HepG2 (cell line): ENCODE measurements around the gene HHIPL1. TPM values are rescaled to one million over a fixed set of nuclear protein-coding genes. Genes with fewer than 3 reads are reported as not detected.

Experiments
- ATAC-seq: fragments of 200-7000 bp; cut with Tn5 transposase; 3 replicates; pipeline ENCODE4 v1.9.1; 2020; ENCODE audit warnings: mild to moderate bottlenecking, moderate library complexity
- BruUV-seq: library from RNA; stranded (reverse); fragments of 400-500 nt; replicated peaks from 2 replicates; lab custom pipeline; 2021; lab: Mats Ljungman, UMichigan
- CTCF ChIA-PET: fragments of 300-600 bp; formaldehyde crosslinking; extraction: SDS; loops from one replicate; lab custom pipeline; 2021; ENCODE audit warnings: low total read pairs, inconsistent platforms, low intra/inter-chr PET ratio; lab: Yijun Ruan, JAX
- POLR2A ChIA-PET: fragments of 350-600 bp; sonication (Branson Sonifier 250); formaldehyde crosslinking; loops from one replicate; lab custom pipeline; 2020; ENCODE audit warnings: antibody characterized with exemption, inconsistent platforms; lab: Yijun Ruan, JAX
- DNase-seq: peaks from one replicate; pipeline ENCODE4 v3.0.0-alpha.2; 2015; ENCODE audit warnings: low spot score
- FAIRE-seq: peaks from 3 replicates; lab custom pipeline; 2011; peaks lifted over from hg19 to GRCh38; lab: Jason Lieb, UNC
- H2AFZ ChIP-seq: one replicate; pipeline ENCODE4 v1.6.1; 2011; ENCODE audit warnings: low read length, inconsistent platforms
- H3K27ac ChIP-seq: fragments of 300-600 bp; 3 replicates; pipeline ENCODE4 v1.8.0; 2011; ENCODE audit warnings: mixed run types, mild to moderate bottlenecking, mixed read lengths, low read length, inconsistent platforms; ENCODE audit not compliant: insufficient read depth; ENCODE audit errors: extremely low read length
- H3K27me3 ChIP-seq, 2 experiments: fragments of 200-600 bp in 1 of 2; 2 replicates in 1 of 2; 3 replicates in 1 of 2; pipeline versions ENCODE4 v1.6.0 to v1.8.0; 2011; ENCODE audit warnings: low read length in 2 of 2, mild to moderate bottlenecking in 2 of 2, moderate library complexity in 2 of 2, inconsistent platforms in 1 of 2; ENCODE audit not compliant: insufficient read depth in 2 of 2, control insufficient read depth in 1 of 2
- H3K36me3 ChIP-seq, 2 experiments: fragments of 200-600 bp in 1 of 2; replicated peaks in 1 of 2; 2 replicates in 1 of 2; 3 replicates in 1 of 2; pipeline versions ENCODE4 v1.5.1 to v1.8.0; 2011; ENCODE audit warnings: low read length in 2 of 2, inconsistent platforms in 1 of 2; ENCODE audit not compliant: insufficient read depth in 2 of 2, control insufficient read depth in 1 of 2
- H3K4me1 ChIP-seq: 2 replicates; pipeline ENCODE4 v1.5.1; 2012; ENCODE audit warnings: low read length, inconsistent platforms; ENCODE audit not compliant: insufficient read depth
- H3K4me2 ChIP-seq: 2 replicates; pipeline ENCODE4 v1.6.0; 2011; ENCODE audit warnings: low read depth, low read length, inconsistent platforms
- H3K4me3 ChIP-seq, 3 experiments: fragments of 200-600 bp in 1 of 3; sonication (generic), shearing (Covaris generic) in 1 of 3; replicated peaks in 1 of 3; 2 replicates each; pipeline ENCODE4 v1.5.1; 2011 to 2016; ENCODE audit warnings: low read length in 3 of 3, inconsistent platforms in 2 of 3, low read depth in 2 of 3, mild to moderate bottlenecking in 2 of 3, control low read depth in 1 of 3, mixed read lengths in 1 of 3; ENCODE audit not compliant: insufficient read depth in 1 of 3
- H3K79me2 ChIP-seq: one replicate; pipeline ENCODE4 v1.6.1; 2011; ENCODE audit warnings: low read length, inconsistent platforms; ENCODE audit not compliant: insufficient read depth
- H3K9ac ChIP-seq: 2 replicates; pipeline ENCODE4 v1.6.0; 2011; ENCODE audit warnings: mild to moderate bottlenecking, low read depth, low read length, inconsistent platforms; ENCODE audit not compliant: insufficient read depth
- H3K9me3 ChIP-seq: 2 replicates; pipeline ENCODE4 v1.5.1; 2012; ENCODE audit warnings: mild to moderate bottlenecking, low read length
- H4K20me1 ChIP-seq: 2 replicates; pipeline ENCODE4 v1.6.0; 2011; ENCODE audit warnings: inconsistent platforms, mild to moderate bottlenecking, low read length, moderate library complexity; ENCODE audit not compliant: insufficient read depth
- CAMTA2 ChIP-seq: sonication (generic); formaldehyde crosslinking; IDR thresholded peaks from 2 replicates; pipeline ENCODE4 v1.4.0; 2020; ENCODE audit warnings: mild to moderate bottlenecking, missing genetic modification reagents, borderline replicate concordance
- CSRNP2 ChIP-seq: sonication (generic); formaldehyde crosslinking; conservative IDR thresholded peaks from 2 replicates; pipeline ENCODE4 v1.8.0; 2022; ENCODE audit warnings: low read depth, missing genetic modification reagents
- ELF1 ChIP-seq: sonication (generic); formaldehyde crosslinking; IDR thresholded peaks from 2 replicates; pipeline ENCODE4 v1.4.0; 2020; ENCODE audit warnings: missing genetic modification reagents
- GATA4 ChIP-seq: sonication (generic); IDR thresholded peaks from 2 replicates; pipeline ENCODE4 v1.6.1; 2016; ENCODE audit warnings: antibody characterized with exemption, low read depth, borderline replicate concordance
- HCFC1 ChIP-seq: fragments of 150-350 bp; IDR thresholded peaks from 2 replicates; pipeline ENCODE4 v1.6.1; 2014; ENCODE audit warnings: low read depth, low read length
- MBNL3 ChIP-seq: fragments of 250-450 bp; sonication (Bioruptor Pico); conservative IDR thresholded peaks from 2 replicates; pipeline ENCODE4 v1.8.0; 2022; ENCODE audit warnings: mild to moderate bottlenecking, inconsistent platforms
- NFIC ChIP-seq: IDR thresholded peaks from 2 replicates; pipeline ENCODE4 v1.6.1; 2012; ENCODE audit warnings: mild to moderate bottlenecking, low read length, inconsistent platforms
- NR2F2 ChIP-seq: IDR thresholded peaks from 2 replicates; pipeline ENCODE4 v1.6.1; 2012; ENCODE audit warnings: low read depth, inconsistent platforms, borderline replicate concordance
- ONECUT2 ChIP-seq: sonication (generic); formaldehyde crosslinking; IDR thresholded peaks from 2 replicates; pipeline ENCODE4 v1.4.0; 2020; ENCODE audit warnings: missing genetic modification reagents
- TBP ChIP-seq: sonication (generic); formaldehyde crosslinking; IDR thresholded peaks from 2 replicates; pipeline ENCODE4 v1.5.0; 2020; ENCODE audit warnings: missing genetic modification reagents
- TBX3 ChIP-seq: fragments of 450-650 bp; IDR thresholded peaks from 2 replicates; pipeline ENCODE4 v1.6.1; 2017; ENCODE audit warnings: antibody characterized with exemption, mild to moderate bottlenecking, inconsistent platforms, borderline replicate concordance
- ZNF224 ChIP-seq: sonication (generic); formaldehyde crosslinking; IDR thresholded peaks from 2 replicates; pipeline ENCODE4 v1.5.0; 2020; ENCODE audit warnings: mild to moderate bottlenecking, missing genetic modification reagents
- ZNF253 ChIP-seq: sonication (generic); formaldehyde crosslinking; IDR thresholded peaks from 2 replicates; pipeline ENCODE4 v1.8.0; 2022; ENCODE audit warnings: mild to moderate bottlenecking, missing genetic modification reagents, borderline replicate concordance
- ZNF362 ChIP-seq: sonication (generic); formaldehyde crosslinking; IDR thresholded peaks from 2 replicates; pipeline ENCODE4 v1.4.0; 2020; ENCODE audit warnings: missing genetic modification reagents, mild to moderate bottlenecking, borderline replicate concordance
- ZNF543 ChIP-seq: sonication (generic); formaldehyde crosslinking; IDR thresholded peaks from 2 replicates; pipeline ENCODE4 v1.4.0; 2020; ENCODE audit warnings: mild to moderate bottlenecking, missing genetic modification reagents
- ZNF589 ChIP-seq: sonication (generic); formaldehyde crosslinking; conservative IDR thresholded peaks from 2 replicates; pipeline ENCODE4 v1.8.0; 2022; ENCODE audit warnings: mild to moderate bottlenecking, moderate library complexity, missing genetic modification reagents
- ZNF678 ChIP-seq: sonication (generic); formaldehyde crosslinking; IDR thresholded peaks from 2 replicates; pipeline ENCODE4 v1.4.0; 2020; ENCODE audit warnings: mild to moderate bottlenecking, missing genetic modification reagents
- ZNF766 ChIP-seq: sonication (generic); formaldehyde crosslinking; IDR thresholded peaks from 2 replicates; pipeline ENCODE4 v1.5.0; 2020; ENCODE audit warnings: missing genetic modification reagents, borderline replicate concordance
- WGBS: methylation state at CpG from one replicate; pipeline ENCODE4 v1.1.6; 2017; ENCODE audit warnings: low lambda C conversion rate; 5-methylcytosine and 5-hydroxymethylcytosine counted together
- in situ Hi-C: cut with HindIII; loops from 2 replicates; pipeline ENCODE4 v1.10.0; 2017; ENCODE audit warnings: low pct_unique_long_range_greater_than_20kb; ENCODE audit not compliant: extremely low pct_ligation_motif_present
- intact Hi-C: fragments of 100-400 bp; cut with micrococcal nuclease; formaldehyde crosslinking; loops from one replicate; pipeline ENCODE4 v1.10.0; 2022; ENCODE audit not compliant: unreplicated experiment
- polyA plus RNA-seq, 8 experiments: library from polyadenylated mRNA; depleted of rRNA in 3 of 8; stranded (reverse) in 7 of 8; unstranded in 1 of 8; fragments of >200 nt; fragmentation: Illumina TruSeq in 4 of 8; extraction: Trizol in 4 of 8; gene quantifications; 2 replicates each; pipeline versions ENCODE4 v1.2.1 to v1.2.3, GENCODE V29; 2011 to 2016; ENCODE audit warnings: low read depth in 4 of 8, missing spikeins in 1 of 8, mixed read lengths in 1 of 8; ENCODE audit not compliant: insufficient read depth in 1 of 8
- total RNA-seq, 5 experiments: library from RNA; depleted of rRNA; stranded (reverse); fragments of >200 nt; fragmentation: Illumina TruSeq; extraction: Trizol; gene quantifications; 2 replicates each; pipeline ENCODE4 v1.2.3, GENCODE V29; 2016; ENCODE audit warnings: low read depth in 1 of 5

Gene HHIPL1
- total and polyA plus RNA-seq, 2 of the 13 experiments (the other 11 are each of a cell fraction or from before 2014, with no cell fraction given): not detected

- Histone ChIP-seq H3K4me3 (no peak overlapping the region), H3K9me3 (no peaks in the 10 kb centered on the region)
- TF ChIP-seq CSRNP2 (CRISPR knock-in tag): no peak
- TF ChIP-seq, all 625 proteins: peak for 0
- Histone ChIP-seq H3K9ac (no peak overlapping the region), H4K20me1 (no peaks in the 10 kb centered on the region), H2AFZ (no peak overlapping the region), H3K27ac (no peak overlapping the region), H3K4me2 (no peak overlapping the region), H3K27me3 (peaks cover 0 to 13% of the 10 kb centered on the region in 2 experiments; a peak in 2 of 5 replicates), H3K36me3 (no peaks in the 10 kb centered on the region), H3K79me2 (no peaks in the 10 kb centered on the region), H3K4me1 (peaks cover 16% of the 10 kb centered on the region)
- 35% methylated on average over 11 of the region's 11 CpGs for WGBS
- ChIA-PET POLR2A (no interaction called here), CTCF (no interaction called here)
- no peak for ATAC-seq
- FAIRE-seq: no peak
- in situ Hi-C loops: no loop called here
- no TSS peak for BruUV-seq
- no peak for DNase-seq
- intact Hi-C loops: no loop called here
Measured at GRCh38 chr14:99685151-99685591, 40.2 kb downstream of the HHIPL1 start.

- in situ Hi-C loops: no loop called here
- H2AFZ ChIP-seq: no peak overlapping the region
- no peaks in the 10 kb centered on the region for H3K79me2 ChIP-seq
- BruUV-seq: no TSS peak
- ATAC-seq (no peak), FAIRE-seq (no peak), DNase-seq (no peak)
- H3K4me1 ChIP-seq: peaks cover 16% of the 10 kb centered on the region
- no peaks in the 10 kb centered on the region for H3K9me3 ChIP-seq
- CTCF ChIA-PET: no interaction called here
- peaks cover 0 to 13% of the 10 kb centered on the region in 2 experiments; a peak in 2 of 5 replicates for H3K27me3 ChIP-seq
- no peak overlapping the region for H3K9ac ChIP-seq
- H3K4me2 ChIP-seq: no peak overlapping the region
- POLR2A ChIA-PET: no interaction called here
- WGBS: 11% methylated on average over 1 of the region's 1 CpG
- H3K27ac ChIP-seq: no peak overlapping the region
- no peaks in the 10 kb centered on the region for H3K36me3 ChIP-seq
- H3K4me3 ChIP-seq: no peak overlapping the region
- intact Hi-C loops: no loop called here
- no peaks in the 10 kb centered on the region for H4K20me1 ChIP-seq
- TF ChIP-seq ZNF766 (CRISPR knock-in tag) (no peak), TBP (no peak), ELF1 (CRISPR knock-in tag) (no peak), TBX3 (no peak), ZNF678 (CRISPR knock-in tag) (no peak), ONECUT2 (CRISPR knock-in tag) (no peak), NR2F2 (no peak), ZNF589 (no peak), NFIC (no peak), MBNL3 (CRISPR knock-in tag) (no peak), ZNF543 (CRISPR knock-in tag) (no peak), CAMTA2 (no peak), ZNF362 (CRISPR knock-in tag) (no peak), HCFC1 (no peak), ZNF253 (CRISPR knock-in tag) (no peak), GATA4 (no peak), ZNF224 (no peak)
Measured at GRCh38 chr14:99685596-99685995, 40.7 kb downstream of the HHIPL1 start.
